ENCODE results near the gene PCIF1. TPM values are rescaled to one million over a fixed set of nuclear protein-coding genes. Genes with fewer than 3 reads are reported as not detected.

PCIF1 gene
- 10 to 100 TPM; 34.5 to 63.2 (median 41.3) TPM for total RNA-seq

GRCh38 chr20:45934586-45935415 is at the start of gene PCIF1:
Gene PCIF1, plus strand, starts transcription at chr20:45934683. Its CDS starts 4,317 bp downstream, at chr20:45939000.
- peak; percentile 97 to 99 for DNase-seq (ENCODE audit: low spot score in 2 of 2)
- TF ChIP-seq CTCF (IDR thresholded peaks at IDR 0.05) (peak in 1 of 3 donors; percentile 7), POLR2A (IDR thresholded peaks at IDR 0.05) (peak in 1 of 2 donors; percentile 93)
- intact Hi-C loops (cut with DNase I; ENCODE audit: low total_unique reads), result no loop called here
- WGBS, 2 donors, result 0% methylated on average over 6 to 32 of the region's 102 CpGs
- H3K4me3 ChIP-seq (ENCODE audit: low read depth, poor library complexity, severe bottlenecking), result peak within 1 kb of the TSS; percentile 86

GRCh38 chr20:45886590-45887345 is 47.7 kb upstream of the PCIF1 start:
- intact Hi-C loops (cut with DNase I; ENCODE audit: low total_unique reads), result no loop called here

GRCh38 chr20:45887346-45887715 is 47.2 kb upstream of the PCIF1 start, which contains the start of gene SPATA25:
Gene SPATA25, minus strand, starts transcription at chr20:45887622. Its CDS starts 32 bp downstream, at chr20:45887590.
- intact Hi-C loops (cut with DNase I; ENCODE audit: low total_unique reads), result no loop called here
- TF ChIP-seq CTCF (IDR thresholded peaks at IDR 0.05) (no peak), POLR2A (IDR thresholded peaks at IDR 0.05) (no peak)
- no peak within 1 kb of the TSS for H3K4me3 ChIP-seq (ENCODE audit: low read depth, poor library complexity, severe bottlenecking)
- WGBS, 2 donors, result 89 to 94% methylated on average over 8 of the region's 8 CpGs
- DNase-seq (ENCODE audit: low spot score in 2 of 2), result no peak

More at GRCh38 chr20:45886590-45887345, 47.7 kb upstream of the PCIF1 start:
- WGBS, 2 donors, result 86 to 91% methylated on average over 13 to 15 of the region's 19 CpGs
- no peak for DNase-seq (ENCODE audit: low spot score in 2 of 2)
- H3K4me3 ChIP-seq (ENCODE audit: low read depth, poor library complexity, severe bottlenecking), result no peak overlapping the region
- TF ChIP-seq POLR2A (IDR thresholded peaks at IDR 0.05), result no peak
- no peak for TF ChIP-seq CTCF (IDR thresholded peaks at IDR 0.05)

DNA sequence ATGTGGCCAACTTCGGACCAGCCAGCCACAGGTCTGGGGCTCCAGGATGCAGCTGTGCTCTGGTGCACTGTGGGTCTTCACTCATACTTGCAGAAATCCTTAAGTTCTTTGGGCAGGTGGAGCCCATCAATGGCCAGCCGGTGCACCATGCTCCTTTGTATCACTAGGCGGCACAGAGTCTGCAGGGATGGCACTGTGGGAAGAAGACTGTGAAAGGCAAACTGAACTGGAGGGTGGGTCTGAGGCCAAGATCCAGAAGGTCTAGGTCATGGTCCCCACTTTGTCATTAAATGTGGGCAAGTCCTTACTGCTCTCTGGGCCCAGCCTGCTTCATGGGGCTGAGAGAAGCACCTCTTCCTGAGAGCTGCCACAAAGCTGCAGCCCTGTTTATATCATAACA is 45.8 kb upstream of the PCIF1 start:
- intact Hi-C loops (cut with DNase I; ENCODE audit: low total_unique reads), result no loop called here
- WGBS, 2 donors, result 80 to 91% methylated on average over 3 of the region's 3 CpGs
- no peak for TF ChIP-seq POLR2A (IDR thresholded peaks at IDR 0.05)
- no peak for TF ChIP-seq CTCF (IDR thresholded peaks at IDR 0.05)
- no peak overlapping the region for H3K4me3 ChIP-seq (ENCODE audit: low read depth, poor library complexity, severe bottlenecking)
- DNase-seq (ENCODE audit: low spot score in 2 of 2), result no peak

GRCh38 chr20:45890077-45890984 is 44.2 kb upstream of the PCIF1 start:
- 5% methylated on average over 36 to 40 of the region's 79 CpGs for WGBS, 2 donors
- TF ChIP-seq POLR2A (IDR thresholded peaks at IDR 0.05) (no peak), CTCF (IDR thresholded peaks at IDR 0.05) (peak in 1 of 3 donors; percentile 52)
- intact Hi-C loops (cut with DNase I; ENCODE audit: low total_unique reads), result no loop called here
- H3K4me3 ChIP-seq (ENCODE audit: low read depth, poor library complexity, severe bottlenecking), result peak overlapping the region; percentile 66
- peak; percentile 78 to 96 for DNase-seq (ENCODE audit: low spot score in 2 of 2)
